ENCODE results near the gene TRIM54.
"Not testable (repeated sequence)": the region's sequence is repeated elsewhere in the genome, so short reads cannot be mapped to it uniquely, and the experiment has no call there.

The TRIM54 gene

GRCh38 chr2:27271631-27272340 is 10.4 kb upstream of the TRIM54 start:
- Histone ChIP-seq H3K27ac (ENCODE audit: extremely low read depth, low read depth, low read length) (no peak overlapping the region), H3K9me3 (ENCODE audit: control insufficient read depth, insufficient read depth, low read depth, low read length) (no peaks in the 10 kb centered on the region), H3K4me1 (ENCODE audit: control insufficient read depth, insufficient read depth, low read length) (no peaks in the 10 kb centered on the region), H3K4me3 (ENCODE audit: low read depth, low read length) (no peak overlapping the region), H3K36me3 (ENCODE audit: control insufficient read depth in 2 of 2, insufficient read depth in 1 of 2, low read length in 2 of 2) (no peaks in the 10 kb centered on the region)
- ChIA-PET CTCF (interaction anchor here (0.8 to 5.1 kb wide), 7 partner anchors 9 to 255 kb away, joined by 3 to 41 read pairs (median 3); partner anchors contain the start of gene TRIM54), POLR2A (no interaction called here)
- TF ChIP-seq ZNF571 (tag by site-specific recombination; IDR thresholded peaks at IDR 0.05) (no peak), PRDM10 (tag by site-specific recombination; IDR thresholded peaks at IDR 0.05) (peak; percentile 51; the same call in 1 of the 2 replicates), ZNF335 (tag by site-specific recombination; conservative IDR thresholded peaks at IDR 0.05) (no peak)

GRCh38 chr2:27272537-27273522 is 9.4 kb upstream of the TRIM54 start:
- H3K27ac ChIP-seq (ENCODE audit: extremely low read depth, low read depth, low read length); H3K36me3 ChIP-seq (ENCODE audit: control insufficient read depth in 2 of 2, insufficient read depth in 1 of 2, low read length in 2 of 2); H3K4me1 ChIP-seq (ENCODE audit: control insufficient read depth, insufficient read depth, low read length); H3K4me3 ChIP-seq (ENCODE audit: low read depth, low read length); H3K9me3 ChIP-seq (ENCODE audit: control insufficient read depth, insufficient read depth, low read depth, low read length): not testable (repeated sequence)
- ChIA-PET CTCF (interaction anchor here (0.7 to 5.1 kb wide), 7 partner anchors 8 to 634 kb away, joined by 3 to 41 read pairs (median 6); partner anchors contain the start of gene TRIM54), POLR2A (interaction anchor here (0.6 kb wide), 1 partner anchor 431 kb away, joined by 7 read pairs; no protein-coding TSS in a partner anchor)

- CTCF ChIA-PET: interaction anchor here (1.1 to 6.9 kb wide), 3 partner anchors 10 to 25 kb away, joined by 3 to 87 read pairs (median 7); no protein-coding TSS in a partner anchor
- POLR2A ChIA-PET: interaction anchor here (0.6 kb wide), 1 partner anchor 8 kb away, joined by 3 read pairs; no protein-coding TSS in a partner anchor
These were observed 6.7 kb upstream of the TRIM54 start, which contains the start of gene DNAJC5G for GRCh38 chr2:27275211-27276150. Gene DNAJC5G, plus strand, starts transcription at chr2:27275433. Its CDS starts 1,296 bp downstream, at chr2:27276729.

More at GRCh38 chr2:27275211-27276150, 6.7 kb upstream of the TRIM54 start, which contains the start of gene DNAJC5G:
- H3K4me3 ChIP-seq (ENCODE audit: low read depth, low read length): no peak within 1 kb of the TSS
- TF ChIP-seq SP7 (tag by site-specific recombination; IDR thresholded peaks at IDR 0.05): no peak
- no peak for TF ChIP-seq ZNF776 (tag by site-specific recombination; IDR thresholded peaks at IDR 0.05; ENCODE audit: borderline replicate concordance)
- TF ChIP-seq ZNF660 (tag by site-specific recombination; IDR thresholded peaks at IDR 0.05): no peak
- TF ChIP-seq ZNF645 (tag by site-specific recombination; IDR thresholded peaks at IDR 0.05): no peak
- no peak for TF ChIP-seq ZNF140 (tag by site-specific recombination; IDR thresholded peaks at IDR 0.05)
- TF ChIP-seq ZNF426 (tag by site-specific recombination; IDR thresholded peaks at IDR 0.05): no peak
- no peak for TF ChIP-seq GLIS2 (tag by site-specific recombination; IDR thresholded peaks at IDR 0.05)
- no peak for TF ChIP-seq ZBTB8A (tag by site-specific recombination; IDR thresholded peaks at IDR 0.05)
- no peak for TF ChIP-seq ZNF121 (tag by site-specific recombination; IDR thresholded peaks at IDR 0.05)
- no peak for TF ChIP-seq ZNF398 (tag by site-specific recombination; IDR thresholded peaks at IDR 0.05)
- TF ChIP-seq ZNF138 (tag by site-specific recombination; IDR thresholded peaks at IDR 0.05; ENCODE audit: borderline replicate concordance): no peak
- TF ChIP-seq ZFP69B (tag by site-specific recombination; IDR thresholded peaks at IDR 0.05): no peak
- TF ChIP-seq ZNF664 (tag by site-specific recombination; IDR thresholded peaks at IDR 0.05): no peak
- no peaks in the 10 kb centered on the region for H3K9me3 ChIP-seq (ENCODE audit: control insufficient read depth, insufficient read depth, low read depth, low read length)
- no peak within 1 kb of the TSS for H3K27ac ChIP-seq (ENCODE audit: extremely low read depth, low read depth, low read length)
- H3K4me1 ChIP-seq (ENCODE audit: control insufficient read depth, insufficient read depth, low read length): no peaks in the 10 kb centered on the region
- no peaks in the 10 kb centered on the region for H3K36me3 ChIP-seq (ENCODE audit: control insufficient read depth in 2 of 2, insufficient read depth in 1 of 2, low read length in 2 of 2)
